Tibial artery (tissue), 4 donors: Measurements from ENCODE around the gene TRIM5.
"Not testable (repeated sequence)": the region's sequence is repeated elsewhere in the genome, so short reads cannot be mapped to it uniquely, and the experiment has no call there.

Experiments used
- DNase-seq, 2 donors: peaks; one replicate each; pipeline ENCODE4 v3.0.0-alpha.2; 2019
- H3K27ac ChIP-seq, 2 donors: fragments of 200-600 bp; sonication (generic) in 1 of 2; 1 replicate in 1 of 2; 2 replicates in 1 of 2; pipeline ENCODE4 v1.5.1; 2018 to 2019; ENCODE audit warnings: mild to moderate bottlenecking in 1 of 2
- H3K27me3 ChIP-seq, 2 donors: fragments of 200-600 bp; sonication (generic) in 1 of 2; one replicate each; pipeline versions ENCODE4 v1.5.1 to v1.6.0; 2016 to 2019
- H3K36me3 ChIP-seq, 3 donors: fragments of 200-600 bp; sonication (generic) in 2 of 3; one replicate each; pipeline ENCODE4 v1.5.1; 2016 to 2019; ENCODE audit warnings: mild to moderate bottlenecking in 2 of 3
- H3K4me1 ChIP-seq, 4 donors: fragments of 200-600 bp; sonication (generic) in 2 of 4; 1 replicate in 3 of 4; 2 replicates in 1 of 4; pipeline ENCODE4 v1.5.1; 2016 to 2019
- H3K4me3 ChIP-seq, 2 donors: fragments of 200-600 bp; sonication (generic) in 1 of 2; 1 replicate in 1 of 2; 2 replicates in 1 of 2; pipeline ENCODE4 v1.5.1; 2018 to 2019; ENCODE audit warnings: mild to moderate bottlenecking in 2 of 2
- H3K9me3 ChIP-seq, 3 donors: fragments of 200-600 bp; sonication (generic) in 1 of 3; one replicate each; pipeline ENCODE4 v1.5.1; 2016 to 2019
- intact Hi-C: fragments of 100-400 bp; cut with DNase I; formaldehyde crosslinking; loops from one replicate; pipeline ENCODE4 v1.15.0; 2023; ENCODE audit warnings: low total_unique reads
- TF ChIP-seq, protein P1 (sequence below), 2 experiments: fragments of 200-600 bp in 1 of 2; fragments of 450-650 bp in 1 of 2; IDR thresholded peaks; one replicate each; pipeline ENCODE4 v1.5.1; 2017 to 2019; ENCODE audit warnings: antibody characterized with exemption in 2 of 2, mild to moderate bottlenecking in 1 of 2, moderate library complexity in 1 of 2

Gene TRIM5

DNA sequence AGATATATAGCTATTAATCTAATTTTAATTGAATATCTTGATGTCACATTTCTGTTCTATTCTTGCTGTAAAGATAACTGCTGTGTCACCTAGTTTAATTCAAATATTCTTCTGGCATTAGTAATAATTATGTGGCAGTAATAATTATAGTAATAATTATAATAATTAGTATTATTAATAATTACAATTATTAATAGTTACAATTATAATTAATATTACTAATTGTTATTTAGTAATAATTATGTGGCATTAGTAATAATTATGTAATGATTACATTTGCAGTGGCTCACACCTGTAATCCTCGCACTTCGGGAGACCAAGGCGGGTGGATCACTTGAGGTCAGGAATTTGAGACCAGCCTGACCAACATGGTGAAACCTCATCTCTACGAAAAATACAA lies 1.6 kb upstream of the TRIM5 start:
- TF ChIP-seq, protein P1, sequence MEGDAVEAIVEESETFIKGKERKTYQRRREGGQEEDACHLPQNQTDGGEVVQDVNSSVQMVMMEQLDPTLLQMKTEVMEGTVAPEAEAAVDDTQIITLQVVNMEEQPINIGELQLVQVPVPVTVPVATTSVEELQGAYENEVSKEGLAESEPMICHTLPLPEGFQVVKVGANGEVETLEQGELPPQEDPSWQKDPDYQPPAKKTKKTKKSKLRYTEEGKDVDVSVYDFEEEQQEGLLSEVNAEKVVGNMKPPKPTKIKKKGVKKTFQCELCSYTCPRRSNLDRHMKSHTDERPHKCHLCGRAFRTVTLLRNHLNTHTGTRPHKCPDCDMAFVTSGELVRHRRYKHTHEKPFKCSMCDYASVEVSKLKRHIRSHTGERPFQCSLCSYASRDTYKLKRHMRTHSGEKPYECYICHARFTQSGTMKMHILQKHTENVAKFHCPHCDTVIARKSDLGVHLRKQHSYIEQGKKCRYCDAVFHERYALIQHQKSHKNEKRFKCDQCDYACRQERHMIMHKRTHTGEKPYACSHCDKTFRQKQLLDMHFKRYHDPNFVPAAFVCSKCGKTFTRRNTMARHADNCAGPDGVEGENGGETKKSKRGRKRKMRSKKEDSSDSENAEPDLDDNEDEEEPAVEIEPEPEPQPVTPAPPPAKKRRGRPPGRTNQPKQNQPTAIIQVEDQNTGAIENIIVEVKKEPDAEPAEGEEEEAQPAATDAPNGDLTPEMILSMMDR (IDR thresholded peaks at IDR 0.05), result no peak
- no peak overlapping the region for H3K4me3 ChIP-seq
- intact Hi-C loops, result loop anchor here (10.0 kb wide), 1 partner anchor 82 kb away; no protein-coding TSS in a partner anchor
- H3K4me1 ChIP-seq, result peaks cover 0 to 40% (median 11%) of the 10 kb centered on the region in 4 donors
- no peak for DNase-seq
- no peaks in the 10 kb centered on the region for H3K27me3 ChIP-seq
- H3K9me3 ChIP-seq, result no peaks in the 10 kb centered on the region
- no peaks in the 10 kb centered on the region for H3K36me3 ChIP-seq
- no peak overlapping the region for H3K27ac ChIP-seq

DNA sequence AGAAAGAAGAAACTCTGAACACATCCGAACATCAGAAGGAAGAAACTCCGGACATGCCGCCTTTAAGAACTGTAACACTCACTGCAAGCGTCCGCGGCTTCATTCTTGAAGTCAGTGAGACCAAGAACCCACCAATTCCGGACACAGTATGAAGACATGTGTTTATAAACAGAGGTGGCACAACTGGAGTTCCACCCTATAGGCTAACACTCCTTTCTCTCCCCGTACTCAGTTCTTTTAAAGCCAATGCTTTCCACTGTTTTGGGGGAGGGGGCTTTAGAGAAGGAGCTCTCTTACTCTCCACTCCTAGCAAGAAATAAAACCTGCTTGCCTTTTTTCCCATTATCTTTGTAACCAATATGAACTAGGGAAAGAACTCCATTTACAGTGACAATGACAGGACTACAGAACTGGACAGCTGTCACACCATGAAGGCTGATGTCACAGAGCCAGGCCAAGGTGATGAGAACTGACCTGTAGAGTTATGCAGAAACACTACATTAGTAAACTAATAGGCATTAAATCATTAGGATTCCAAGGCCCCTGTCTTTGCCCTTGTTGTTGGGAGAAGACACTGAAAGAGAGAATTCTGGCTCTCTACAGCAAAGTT lies 733 bp downstream of the TRIM5 start:
- intact Hi-C loops, result loop anchor here (10.0 kb wide), 1 partner anchor 79 kb away; no protein-coding TSS in a partner anchor

DNA sequence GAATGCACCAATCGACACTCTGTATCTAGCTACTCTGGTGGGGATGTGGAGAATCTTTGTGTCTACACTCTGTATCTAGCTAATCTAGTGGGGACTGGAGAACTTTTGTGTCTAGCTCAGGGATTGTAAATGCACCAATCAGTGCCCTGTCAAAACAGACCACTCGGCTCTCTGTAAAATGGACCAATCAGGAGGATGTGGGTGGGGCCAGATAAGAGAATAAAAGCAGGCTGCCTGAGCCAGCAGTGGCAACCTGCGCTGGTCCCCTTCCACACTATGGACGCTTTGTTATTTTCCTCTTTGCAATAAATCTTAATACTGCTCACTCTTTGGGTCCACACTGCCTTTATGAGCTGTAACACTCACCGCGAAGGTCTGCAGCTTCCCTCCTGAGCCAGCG lies 1.3 kb downstream of the TRIM5 start:
- H3K27ac ChIP-seq, result peak overlapping the region; percentile 82 to 93
- intact Hi-C loops, result loop anchor here (10.0 kb wide), 1 partner anchor 79 kb away; no protein-coding TSS in a partner anchor

More for the DNA sequence above, 733 bp downstream of the TRIM5 start:
- peak overlapping the region; percentile 82 to 93 for H3K27ac ChIP-seq
- H3K4me1 ChIP-seq, result peaks cover 0 to 31% (median 13%) of the 10 kb centered on the region in 4 donors
- no peaks in the 10 kb centered on the region for H3K9me3 ChIP-seq
- H3K4me3 ChIP-seq, result peak overlapping the region; percentile 48 to 61
- no peak for DNase-seq
- TF ChIP-seq, protein P1 (IDR thresholded peaks at IDR 0.05), result no peak
- peaks cover 5 to 9% (median 6%) of the 10 kb centered on the region in 3 donors for H3K36me3 ChIP-seq
- H3K27me3 ChIP-seq, result no peaks in the 10 kb centered on the region

DNA sequence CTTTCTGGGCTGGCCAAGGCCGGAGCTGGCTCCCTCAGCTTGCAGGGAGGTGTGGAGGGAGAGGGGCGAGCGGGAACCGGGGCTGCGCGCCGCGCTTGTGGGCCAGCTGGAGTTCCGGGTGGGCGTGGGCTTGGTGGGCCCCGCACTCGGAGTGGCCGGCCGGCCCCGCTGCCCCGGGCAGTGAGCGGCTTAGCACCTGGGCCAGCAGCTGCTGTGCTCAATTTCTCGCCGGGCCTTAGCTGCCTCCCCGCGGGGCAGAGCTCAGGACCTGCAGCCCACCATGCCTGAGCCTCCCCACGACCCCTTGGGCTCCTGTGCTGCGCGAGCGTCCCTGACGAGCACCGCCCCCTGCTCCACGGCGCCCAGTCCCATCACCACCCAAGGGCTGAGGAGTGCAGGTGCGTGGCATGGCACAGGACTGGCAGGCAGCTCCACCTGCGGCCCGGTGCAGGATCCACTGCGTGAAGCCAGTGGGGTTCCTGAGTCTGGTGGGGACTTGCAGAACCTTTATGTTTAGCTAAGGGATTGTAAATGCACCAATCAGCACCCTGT lies 1.9 kb downstream of the TRIM5 start:
- DNase-seq, H3K9me3 ChIP-seq, H3K4me3 ChIP-seq, H3K27ac ChIP-seq, H3K27me3 ChIP-seq: not testable (repeated sequence)
- intact Hi-C loops, result loop anchor here (10.0 kb wide), 1 partner anchor 78 kb away; no protein-coding TSS in a partner anchor
- peaks cover 0 to 25% (median 13%) of the 10 kb centered on the region in 4 donors for H3K4me1 ChIP-seq
- H3K36me3 ChIP-seq, result peaks cover 16 to 21% (median 18%) of the 10 kb centered on the region in 3 donors

More for the DNA sequence above, 1.3 kb downstream of the TRIM5 start:
- peaks cover 9 to 14% (median 11%) of the 10 kb centered on the region in 3 donors for H3K36me3 ChIP-seq
- peak overlapping the region; percentile 48 to 61 for H3K4me3 ChIP-seq
- H3K27me3 ChIP-seq, DNase-seq, H3K9me3 ChIP-seq: not testable (repeated sequence)
- peaks cover 0 to 26% (median 13%) of the 10 kb centered on the region in 4 donors for H3K4me1 ChIP-seq

DNA sequence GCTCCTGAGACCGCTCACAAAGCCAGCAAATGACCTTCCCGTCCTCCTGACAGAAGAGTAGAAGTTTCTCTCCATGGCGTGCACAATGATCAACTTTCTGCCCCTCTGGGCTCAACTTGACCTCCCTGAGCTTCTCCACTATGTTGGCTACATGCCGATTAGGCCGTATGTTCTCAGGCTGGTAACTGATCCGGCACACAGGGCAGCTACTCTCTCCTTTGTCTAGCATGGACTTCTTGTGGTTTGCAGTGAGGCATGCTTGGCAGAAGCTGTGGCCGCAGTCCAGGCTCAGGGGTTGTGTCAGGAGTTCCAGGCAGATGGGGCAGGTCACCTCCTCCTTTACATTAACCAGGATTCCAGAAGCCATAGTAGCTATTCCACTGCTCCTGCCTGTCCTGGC lies 5.1 kb downstream of the TRIM5 start:
- no peaks in the 10 kb centered on the region for H3K9me3 ChIP-seq
- no peak for DNase-seq
- peaks cover 24 to 33% (median 26%) of the 10 kb centered on the region in 3 donors for H3K36me3 ChIP-seq
- TF ChIP-seq, protein P1 (IDR thresholded peaks at IDR 0.05), result no peak
- intact Hi-C loops, result loop anchor here (10.0 kb wide), 1 partner anchor 75 kb away; no protein-coding TSS in a partner anchor
- H3K4me1 ChIP-seq, result peaks cover 0 to 20% (median 13%) of the 10 kb centered on the region in 4 donors
- H3K27me3 ChIP-seq, result no peaks in the 10 kb centered on the region
- H3K27ac ChIP-seq, result no peak overlapping the region
- H3K4me3 ChIP-seq, result no peak overlapping the region

DNA sequence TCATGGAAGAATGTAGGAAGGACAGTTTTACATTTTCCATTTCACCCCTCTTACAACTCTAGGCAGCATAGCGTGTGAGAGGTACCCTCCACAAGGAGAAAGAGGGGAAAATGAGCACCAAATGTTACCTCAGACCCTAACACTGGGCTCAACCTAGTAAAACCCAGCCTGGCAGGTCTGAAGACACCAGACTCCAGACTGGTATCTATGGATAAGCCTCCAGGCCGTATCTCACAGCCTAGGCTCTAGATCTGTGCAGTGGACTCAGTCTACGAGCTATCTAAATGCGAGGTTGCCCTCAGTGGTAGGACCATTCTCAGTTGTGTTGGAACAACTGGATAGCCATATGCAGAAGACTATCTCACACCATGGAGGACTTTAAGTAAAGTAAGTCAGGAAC lies 10.5 kb downstream of the TRIM5 start:
- peaks cover 38 to 44% (median 42%) of the 10 kb centered on the region in 3 donors for H3K36me3 ChIP-seq
- no peak overlapping the region for H3K4me3 ChIP-seq
- DNase-seq, result no peak
- TF ChIP-seq, protein P1 (IDR thresholded peaks at IDR 0.05), result no peak
- H3K9me3 ChIP-seq, result no peaks in the 10 kb centered on the region
- intact Hi-C loops, result no loop called here
- H3K4me1 ChIP-seq, result no peaks in the 10 kb centered on the region
- no peaks in the 10 kb centered on the region for H3K27me3 ChIP-seq
- no peak overlapping the region for H3K27ac ChIP-seq
